Neural progenitor cell (in vitro differentiated cells): ENCODE results near the gene PRSS12. TPM values are rescaled to one million over a fixed set of nuclear protein-coding genes. Genes with fewer than 3 reads are reported as not detected.

Source experiments
- DNase-seq: peaks from one replicate; pipeline ENCODE4 v3.0.0-alpha.2; 2016; ENCODE audit warnings: low spot score
- H2AFZ ChIP-seq: fragments of 200-600 bp; sonication (generic); replicated peaks from 2 replicates; pipeline ENCODE4 v1.6.1; 2016; ENCODE audit warnings: antibody characterized with exemption
- H3F3A ChIP-seq: fragments of 200-600 bp; sonication (generic); 2 replicates; pipeline ENCODE4 v1.6.1; 2016; ENCODE audit warnings: antibody characterized with exemption, low read depth
- H3K27ac ChIP-seq: fragments of 200-600 bp; sonication (generic); 2 replicates; pipeline ENCODE4 v1.5.1; 2016; ENCODE audit warnings: mild to moderate bottlenecking
- H3K27me3 ChIP-seq: fragments of 200-600 bp; sonication (generic); 2 replicates; pipeline ENCODE4 v1.6.1; 2016; ENCODE audit warnings: mild to moderate bottlenecking, moderate library complexity
- H3K36me3 ChIP-seq: fragments of 200-600 bp; sonication (generic); 2 replicates; pipeline ENCODE4 v1.5.1; 2016
- H3K4me1 ChIP-seq: fragments of 200-600 bp; sonication (generic); 2 replicates; pipeline ENCODE4 v1.6.1; 2016; ENCODE audit warnings: mixed run types
- H3K4me2 ChIP-seq: fragments of 200-600 bp; sonication (generic); 2 replicates; pipeline ENCODE4 v1.6.1; 2016
- H3K4me3 ChIP-seq: fragments of 200-600 bp; sonication (generic); 2 replicates; pipeline ENCODE4 v1.5.1; 2016
- H3K79me2 ChIP-seq: fragments of 200-600 bp; sonication (generic); 2 replicates; pipeline ENCODE4 v1.6.1; 2016; ENCODE audit warnings: low read depth
- H3K9ac ChIP-seq: fragments of 200-600 bp; sonication (generic); 2 replicates; pipeline ENCODE4 v1.6.1; 2016
- H3K9me3 ChIP-seq: fragments of 200-600 bp; sonication (generic); 2 replicates; pipeline ENCODE4 v1.5.1; 2016; ENCODE audit warnings: low read depth
- H4K20me1 ChIP-seq: fragments of 200-600 bp; sonication (generic); 2 replicates; pipeline ENCODE4 v1.6.1; 2016; ENCODE audit warnings: low read depth
- H3K27ac Mint-ChIP-seq: 3 replicates; pipeline ENCODE4 v1.8.0; 2021; ENCODE audit warnings: mixed read lengths
- H3K27me3 Mint-ChIP-seq: 2 replicates; pipeline ENCODE4 v1.8.0; 2022; ENCODE audit warnings: low read depth, mild to moderate bottlenecking, inconsistent platforms, moderate library complexity, mixed read lengths; ENCODE audit not compliant: insufficient read depth
- H3K36me3 Mint-ChIP-seq: 3 replicates; pipeline ENCODE4 v1.8.0; 2021; ENCODE audit warnings: mixed read lengths
- H3K4me1 Mint-ChIP-seq: 3 replicates; pipeline ENCODE4 v1.8.0; 2021; ENCODE audit warnings: mixed read lengths
- H3K4me3 Mint-ChIP-seq: 3 replicates; pipeline ENCODE4 v1.8.0; 2021; ENCODE audit warnings: mild to moderate bottlenecking, moderate library complexity, mixed read lengths
- H3K9me3 Mint-ChIP-seq: 3 replicates; pipeline ENCODE4 v1.8.0; 2020; ENCODE audit warnings: mixed read lengths
- EZH2 ChIP-seq: fragments of 200-600 bp; sonication (generic); IDR thresholded peaks from 2 replicates; pipeline ENCODE4 v1.6.1; 2017; ENCODE audit warnings: antibody characterized with exemption, mild to moderate bottlenecking, moderate library complexity
- EZH2phosphoT487 ChIP-seq: fragments of 200-600 bp; sonication (generic); IDR thresholded peaks from 2 replicates; pipeline ENCODE4 v1.6.1; 2017; ENCODE audit warnings: antibody characterized with exemption
- total RNA-seq: library from RNA; depleted of rRNA; stranded (reverse); fragments of >200 nt; gene quantifications from 2 replicates; pipeline ENCODE4 v1.2.3, GENCODE V29; 2015; ENCODE audit warnings: low replicate concordance
- TF ChIP-seq, protein P1 (sequence below): fragments of 200-600 bp; sonication (generic); IDR thresholded peaks from 2 replicates; pipeline ENCODE4 v1.5.1; 2017; ENCODE audit warnings: antibody characterized with exemption, mild to moderate bottlenecking

PRSS12 gene
- total RNA-seq, 1 donor from 2014 or later, result 1.9 TPM

DNA sequence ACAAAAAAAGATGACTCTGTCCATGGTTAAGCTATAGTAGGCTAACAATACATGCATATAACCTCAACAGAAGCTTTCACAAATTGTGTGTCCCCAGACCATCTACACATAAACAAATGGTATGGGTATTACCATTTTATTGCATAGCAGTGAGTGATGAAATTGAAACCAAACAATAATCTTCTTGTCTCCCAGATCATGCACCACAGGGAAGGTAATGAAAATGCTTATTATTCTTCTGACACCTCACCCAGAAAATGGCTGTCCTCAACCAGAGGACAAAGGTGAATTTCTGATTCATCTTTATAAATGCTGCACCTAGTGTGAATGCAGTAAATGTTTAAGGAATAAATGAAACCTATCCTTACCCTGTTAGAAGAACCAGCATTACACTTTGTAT lies 8.0 kb downstream of the PRSS12 start:
- no peak overlapping the region for H3K9ac ChIP-seq
- H3K4me1 ChIP-seq, result no peaks in the 10 kb centered on the region
- H3K4me3 Mint-ChIP-seq, result no peak overlapping the region
- no peaks in the 10 kb centered on the region for H3K27me3 ChIP-seq
- no peaks in the 10 kb centered on the region for H3K36me3 ChIP-seq
- H3K4me1 Mint-ChIP-seq, result no peaks in the 10 kb centered on the region
- no peak overlapping the region for H3K27ac ChIP-seq
- DNase-seq, result no peak
- H3K27ac Mint-ChIP-seq, result no peak overlapping the region
- no peak overlapping the region for H2AFZ ChIP-seq
- no peaks in the 10 kb centered on the region for H3F3A ChIP-seq
- H3K36me3 Mint-ChIP-seq, result no peaks in the 10 kb centered on the region
- H3K4me2 ChIP-seq, result no peak overlapping the region
- TF ChIP-seq EZH2phosphoT487 (no peak), EZH2 (no peak)
- TF ChIP-seq, protein P1, sequence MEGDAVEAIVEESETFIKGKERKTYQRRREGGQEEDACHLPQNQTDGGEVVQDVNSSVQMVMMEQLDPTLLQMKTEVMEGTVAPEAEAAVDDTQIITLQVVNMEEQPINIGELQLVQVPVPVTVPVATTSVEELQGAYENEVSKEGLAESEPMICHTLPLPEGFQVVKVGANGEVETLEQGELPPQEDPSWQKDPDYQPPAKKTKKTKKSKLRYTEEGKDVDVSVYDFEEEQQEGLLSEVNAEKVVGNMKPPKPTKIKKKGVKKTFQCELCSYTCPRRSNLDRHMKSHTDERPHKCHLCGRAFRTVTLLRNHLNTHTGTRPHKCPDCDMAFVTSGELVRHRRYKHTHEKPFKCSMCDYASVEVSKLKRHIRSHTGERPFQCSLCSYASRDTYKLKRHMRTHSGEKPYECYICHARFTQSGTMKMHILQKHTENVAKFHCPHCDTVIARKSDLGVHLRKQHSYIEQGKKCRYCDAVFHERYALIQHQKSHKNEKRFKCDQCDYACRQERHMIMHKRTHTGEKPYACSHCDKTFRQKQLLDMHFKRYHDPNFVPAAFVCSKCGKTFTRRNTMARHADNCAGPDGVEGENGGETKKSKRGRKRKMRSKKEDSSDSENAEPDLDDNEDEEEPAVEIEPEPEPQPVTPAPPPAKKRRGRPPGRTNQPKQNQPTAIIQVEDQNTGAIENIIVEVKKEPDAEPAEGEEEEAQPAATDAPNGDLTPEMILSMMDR, result no peak
- H3K9me3 ChIP-seq, result no peaks in the 10 kb centered on the region
- H3K79me2 ChIP-seq, result no peaks in the 10 kb centered on the region
- no peaks in the 10 kb centered on the region for H3K27me3 Mint-ChIP-seq
- no peak overlapping the region for H3K4me3 ChIP-seq
- H4K20me1 ChIP-seq, result no peaks in the 10 kb centered on the region
- no peaks in the 10 kb centered on the region for H3K9me3 Mint-ChIP-seq

DNA sequence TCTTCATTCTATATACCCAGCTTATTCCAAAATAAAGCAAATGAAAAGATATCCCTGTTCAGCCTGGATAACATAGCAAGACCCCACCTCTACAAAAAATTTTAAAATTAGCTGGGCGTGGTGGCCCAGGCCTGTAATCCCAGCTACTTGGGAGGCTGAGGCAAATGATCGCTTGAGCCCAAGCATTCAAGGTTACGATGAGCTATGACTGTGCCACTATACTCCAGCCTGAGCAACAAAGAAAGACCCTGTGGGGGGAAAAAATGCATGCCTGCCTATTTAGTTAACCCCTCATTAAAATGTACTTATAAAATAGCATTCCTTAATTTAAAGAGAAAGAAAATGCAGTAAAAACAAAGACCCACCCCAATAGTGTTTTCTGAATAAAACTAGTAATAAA lies 9.3 kb downstream of the PRSS12 start:
- H3K79me2 ChIP-seq, result no peaks in the 10 kb centered on the region
- no peaks in the 10 kb centered on the region for H3K27me3 Mint-ChIP-seq
- H3K9me3 ChIP-seq, result no peaks in the 10 kb centered on the region
- no peaks in the 10 kb centered on the region for H3K36me3 ChIP-seq
- H3K9ac ChIP-seq, result no peak overlapping the region
- H3K4me1 ChIP-seq, result no peaks in the 10 kb centered on the region
- no peaks in the 10 kb centered on the region for H3K27me3 ChIP-seq
- no peak for DNase-seq
- H3K36me3 Mint-ChIP-seq, result no peaks in the 10 kb centered on the region
- TF ChIP-seq, protein P1, result no peak
- no peak for TF ChIP-seq EZH2
- no peak for TF ChIP-seq EZH2phosphoT487
- no peaks in the 10 kb centered on the region for H3K4me1 Mint-ChIP-seq
- H3K4me3 Mint-ChIP-seq, result no peak overlapping the region
- H3K27ac ChIP-seq, result no peak overlapping the region
- H3F3A ChIP-seq, result no peaks in the 10 kb centered on the region
- no peak overlapping the region for H3K4me2 ChIP-seq
- no peaks in the 10 kb centered on the region for H3K9me3 Mint-ChIP-seq
- H4K20me1 ChIP-seq, result no peaks in the 10 kb centered on the region
- H3K27ac Mint-ChIP-seq, result no peak overlapping the region
- no peak overlapping the region for H3K4me3 ChIP-seq
- H2AFZ ChIP-seq, result no peak overlapping the region

DNA sequence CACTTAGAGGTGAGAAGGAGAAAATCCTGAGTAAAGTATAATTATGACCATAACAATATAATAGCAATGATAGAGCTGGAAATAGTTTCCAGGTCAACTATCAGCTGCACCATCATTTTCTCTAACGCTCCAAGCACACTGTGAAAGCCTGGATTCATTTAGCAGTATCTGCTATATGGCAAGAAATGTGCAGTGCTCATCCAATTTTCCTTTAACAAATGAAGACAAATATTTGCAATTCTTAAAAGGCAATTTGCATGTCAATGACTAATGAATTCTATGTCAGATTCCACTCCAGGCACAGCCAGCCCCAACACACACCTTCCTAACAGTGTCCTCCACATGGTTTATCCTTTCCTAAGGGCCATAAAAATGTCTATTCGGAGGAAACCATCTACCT lies 12.7 kb downstream of the PRSS12 start:
- no peaks in the 10 kb centered on the region for H3K27me3 ChIP-seq
- no peaks in the 10 kb centered on the region for H3K79me2 ChIP-seq
- H3K9me3 ChIP-seq, result no peaks in the 10 kb centered on the region
- H3K27me3 Mint-ChIP-seq, result no peaks in the 10 kb centered on the region
- no peaks in the 10 kb centered on the region for H3K36me3 ChIP-seq
- TF ChIP-seq EZH2 (no peak), EZH2phosphoT487 (no peak)
- TF ChIP-seq, protein P1, result no peak
- H4K20me1 ChIP-seq, result no peaks in the 10 kb centered on the region
- no peaks in the 10 kb centered on the region for H3K36me3 Mint-ChIP-seq
- H3K9me3 Mint-ChIP-seq, result no peaks in the 10 kb centered on the region
- H3K9ac ChIP-seq, result no peak overlapping the region
- no peak overlapping the region for H3K4me3 Mint-ChIP-seq
- H3F3A ChIP-seq, result no peaks in the 10 kb centered on the region
- no peaks in the 10 kb centered on the region for H3K4me1 ChIP-seq
- H3K4me1 Mint-ChIP-seq, result peaks cover 4% of the 10 kb centered on the region
- no peak overlapping the region for H3K4me3 ChIP-seq
- no peak for DNase-seq
- no peak overlapping the region for H2AFZ ChIP-seq
- H3K27ac ChIP-seq, result no peak overlapping the region
- H3K27ac Mint-ChIP-seq, result no peak overlapping the region
- H3K4me2 ChIP-seq, result no peak overlapping the region
